ENCODE results near the gene TUT7.

GRCh38 chr9:86308687-86309086 is 45.5 kb downstream of the TUT7 start:
- TF ChIP-seq CTCF (IDR thresholded peaks at IDR 0.05 in 2 of 3, conservative IDR thresholded peaks at IDR 0.05 in 1 of 3; ENCODE audit: control insufficient read depth in 2 of 3, extremely low read depth in 1 of 3, insufficient read depth in 1 of 3, low read depth in 3 of 3, low read length in 3 of 3) (no peak), HDAC6 (IDR thresholded peaks at IDR 0.05; ENCODE audit: unreplicated experiment) (no peak), TCF3 (IDR thresholded peaks at IDR 0.05; ENCODE audit: borderline replicate concordance, insufficient read depth, low read depth, low read length) (no peak), USF2 (IDR thresholded peaks at IDR 0.05; ENCODE audit: borderline replicate concordance, low read depth, low read length) (no peak), ZNF687 (IDR thresholded peaks at IDR 0.05) (no peak), RELA (IDR thresholded peaks at IDR 0.05; ENCODE audit: borderline replicate concordance, partially characterized antibody) (no peak), GABPA (IDR thresholded peaks at IDR 0.05; ENCODE audit: low read depth) (no peak), ZBTB33 (IDR thresholded peaks at IDR 0.05) (no peak), BCL11A (IDR thresholded peaks at IDR 0.05; ENCODE audit: low read depth, low read length) (no peak), SP1 (IDR thresholded peaks at IDR 0.05; ENCODE audit: low read depth, low read length) (no peak), POLR2A (IDR thresholded peaks at IDR 0.05; ENCODE audit: low read depth, low read length) (no peak), MYC (IDR thresholded peaks at IDR 0.05; ENCODE audit: insufficient read depth, insufficient read length, insufficient replicate concordance, low read length, severe bottlenecking) (no peak)
